ENCODE results near the gene CFTR. TPM values are rescaled to one million over a fixed set of nuclear protein-coding genes. Genes with fewer than 3 reads are reported as not detected.

The CFTR gene
- total and polyA plus RNA-seq, 4 donors: 0.10 to 3.1 (median 0.30) TPM

- Histone ChIP-seq H3K9me3 (ENCODE audit: control insufficient read depth, low read length) (no peaks in the 10 kb centered on the region), H3K27me3 (ENCODE audit: control insufficient read depth in 1 of 2, insufficient read depth in 2 of 2, low read length in 1 of 2) (no peaks in the 10 kb centered on the region), H3K27ac (ENCODE audit: low read depth in 1 of 2, low read length in 2 of 2) (no peak overlapping the region), H3K36me3 (ENCODE audit: control insufficient read depth in 1 of 2, insufficient read depth in 2 of 2, low read length in 1 of 2) (no peaks in the 10 kb centered on the region), H3K4me1 (ENCODE audit: control insufficient read depth in 1 of 2, insufficient read depth in 2 of 2, low read length in 2 of 2) (no peaks in the 10 kb centered on the region), H3K4me3 (ENCODE audit: low read length in 2 of 2) (no peak overlapping the region)
- ATAC-seq (ENCODE audit: low FRiP score) (no peak), DNase-seq (no peak)
- intact Hi-C loops (cut with DNase I): no loop called here
These were observed 125.9 kb downstream of the CFTR start for GRCh38 chr7:117605712-117606111.

DNA sequence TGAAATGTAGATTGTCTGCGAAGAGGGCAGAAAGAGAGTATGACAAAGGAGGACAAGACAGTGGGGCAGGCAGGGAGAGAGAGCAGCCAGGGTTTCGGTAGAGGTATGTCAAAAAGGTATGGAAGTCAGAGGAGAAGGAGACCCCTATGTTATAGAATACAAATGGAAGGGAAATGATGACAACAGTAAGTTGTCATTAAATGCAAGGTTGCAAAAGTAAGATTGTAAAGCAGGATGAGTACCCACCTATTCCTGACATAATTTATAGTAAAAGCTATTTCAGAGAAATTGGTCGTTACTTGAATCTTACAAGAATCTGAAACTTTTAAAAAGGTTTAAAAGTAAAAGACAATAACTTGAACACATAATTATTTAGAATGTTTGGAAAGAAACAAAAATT lies 126.3 kb downstream of the CFTR start:
- DNase-seq: no peak
- no peak for ATAC-seq (ENCODE audit: low FRiP score)
- no peaks in the 10 kb centered on the region for H3K9me3 ChIP-seq (ENCODE audit: control insufficient read depth, low read length)
- no peak overlapping the region for H3K4me3 ChIP-seq (ENCODE audit: low read length in 2 of 2)
- no peaks in the 10 kb centered on the region for H3K36me3 ChIP-seq (ENCODE audit: control insufficient read depth in 1 of 2, insufficient read depth in 2 of 2, low read length in 1 of 2)
- intact Hi-C loops (cut with DNase I): no loop called here
- 90 to 91% methylated on average over 3 of the region's 3 CpGs for WGBS, 2 donors
- H3K4me1 ChIP-seq (ENCODE audit: control insufficient read depth in 1 of 2, insufficient read depth in 2 of 2, low read length in 2 of 2): no peaks in the 10 kb centered on the region
- no peaks in the 10 kb centered on the region for H3K27me3 ChIP-seq (ENCODE audit: control insufficient read depth in 1 of 2, insufficient read depth in 2 of 2, low read length in 1 of 2)
- H3K27ac ChIP-seq (ENCODE audit: low read depth in 1 of 2, low read length in 2 of 2): no peak overlapping the region

DNA sequence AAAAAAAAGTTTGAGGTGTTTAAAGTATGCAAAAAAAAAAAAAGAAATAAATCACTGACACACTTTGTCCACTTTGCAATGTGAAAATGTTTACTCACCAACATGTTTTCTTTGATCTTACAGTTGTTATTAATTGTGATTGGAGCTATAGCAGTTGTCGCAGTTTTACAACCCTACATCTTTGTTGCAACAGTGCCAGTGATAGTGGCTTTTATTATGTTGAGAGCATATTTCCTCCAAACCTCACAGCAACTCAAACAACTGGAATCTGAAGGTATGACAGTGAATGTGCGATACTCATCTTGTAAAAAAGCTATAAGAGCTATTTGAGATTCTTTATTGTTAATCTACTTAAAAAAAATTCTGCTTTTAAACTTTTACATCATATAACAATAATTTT lies 130.6 kb downstream of the CFTR start:
- ATAC-seq (ENCODE audit: low FRiP score) (no peak), DNase-seq (no peak)
- Histone ChIP-seq H3K27ac (ENCODE audit: low read depth in 1 of 2, low read length in 2 of 2) (no peak overlapping the region), H3K9me3 (ENCODE audit: control insufficient read depth, low read length) (no peaks in the 10 kb centered on the region), H3K4me3 (ENCODE audit: low read length in 2 of 2) (no peak overlapping the region), H3K27me3 (ENCODE audit: control insufficient read depth in 1 of 2, insufficient read depth in 2 of 2, low read length in 1 of 2) (no peaks in the 10 kb centered on the region), H3K4me1 (ENCODE audit: control insufficient read depth in 1 of 2, insufficient read depth in 2 of 2, low read length in 2 of 2) (no peaks in the 10 kb centered on the region), H3K36me3 (ENCODE audit: control insufficient read depth in 1 of 2, insufficient read depth in 2 of 2, low read length in 1 of 2) (no peaks in the 10 kb centered on the region)
- WGBS, 2 donors: 90 to 91% methylated on average over 2 of the region's 2 CpGs
- intact Hi-C loops (cut with DNase I): no loop called here

DNA sequence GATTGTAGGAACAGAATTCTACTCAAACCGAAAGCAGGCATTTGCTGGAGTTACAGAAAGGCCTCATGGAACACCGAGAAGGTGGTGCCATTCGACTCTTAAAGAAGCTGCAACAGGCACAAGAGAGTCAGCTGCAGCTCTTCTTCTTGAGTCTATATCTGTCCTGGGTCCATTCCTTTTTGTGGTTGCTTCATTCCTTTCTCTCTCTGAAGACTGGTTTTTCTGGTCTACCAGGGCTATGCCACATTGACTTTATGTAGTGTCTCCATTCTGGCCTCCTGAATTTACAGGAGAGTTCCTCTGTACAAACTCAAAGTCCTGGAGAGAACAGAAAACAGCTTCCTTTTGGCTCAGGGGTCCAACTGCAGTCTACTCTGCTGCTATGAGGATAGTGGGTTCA lies 132.8 kb downstream of the CFTR start:
- no peak for ATAC-seq (ENCODE audit: low FRiP score)
- 85 to 87% methylated on average over 3 of the region's 3 CpGs for WGBS, 2 donors

DNA sequence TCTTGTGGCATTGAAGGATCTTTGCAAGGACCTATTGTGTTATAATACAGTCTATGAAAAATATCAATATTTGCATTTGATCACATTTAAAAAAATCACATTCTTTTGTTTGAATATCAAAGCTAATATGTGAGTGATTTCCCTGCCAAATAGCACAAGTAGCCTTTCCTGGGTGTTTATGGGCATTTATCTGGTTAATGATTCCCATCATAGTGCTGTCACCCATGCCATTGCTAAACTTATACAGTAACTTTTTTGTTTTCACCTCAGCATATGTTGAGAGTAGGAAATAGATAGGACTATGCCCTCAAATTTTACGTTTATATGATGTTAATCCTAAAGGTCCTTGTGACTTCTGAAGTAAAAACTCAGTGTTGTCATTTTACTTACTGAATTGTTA lies 136.9 kb downstream of the CFTR start:
- ATAC-seq (ENCODE audit: low FRiP score) (no peak), DNase-seq (no peak)
- WGBS, 2 donors: 44 to 53% methylated on average over 1 of the region's 1 CpG
- Histone ChIP-seq H3K4me3 (ENCODE audit: low read length in 2 of 2) (no peak overlapping the region), H3K27ac (ENCODE audit: low read depth in 1 of 2, low read length in 2 of 2) (no peak overlapping the region), H3K4me1 (ENCODE audit: control insufficient read depth in 1 of 2, insufficient read depth in 2 of 2, low read length in 2 of 2) (no peaks in the 10 kb centered on the region), H3K9me3 (ENCODE audit: control insufficient read depth, low read length) (no peaks in the 10 kb centered on the region), H3K36me3 (ENCODE audit: control insufficient read depth in 1 of 2, insufficient read depth in 2 of 2, low read length in 1 of 2) (no peaks in the 10 kb centered on the region), H3K27me3 (ENCODE audit: control insufficient read depth in 1 of 2, insufficient read depth in 2 of 2, low read length in 1 of 2) (no peaks in the 10 kb centered on the region)
- intact Hi-C loops (cut with DNase I): no loop called here

More for the DNA sequence above, 132.8 kb downstream of the CFTR start:
- Histone ChIP-seq H3K4me1 (ENCODE audit: control insufficient read depth in 1 of 2, insufficient read depth in 2 of 2, low read length in 2 of 2) (no peaks in the 10 kb centered on the region), H3K4me3 (ENCODE audit: low read length in 2 of 2) (no peak overlapping the region), H3K27ac (ENCODE audit: low read depth in 1 of 2, low read length in 2 of 2) (no peak overlapping the region), H3K27me3 (ENCODE audit: control insufficient read depth in 1 of 2, insufficient read depth in 2 of 2, low read length in 1 of 2) (no peaks in the 10 kb centered on the region), H3K36me3 (ENCODE audit: control insufficient read depth in 1 of 2, insufficient read depth in 2 of 2, low read length in 1 of 2) (no peaks in the 10 kb centered on the region), H3K9me3 (ENCODE audit: control insufficient read depth, low read length) (no peaks in the 10 kb centered on the region)
- DNase-seq: no peak
- intact Hi-C loops (cut with DNase I): no loop called here

- ATAC-seq (ENCODE audit: low FRiP score): no peak
- DNase-seq: no peak
- no peak overlapping the region for H3K27ac ChIP-seq (ENCODE audit: low read depth in 1 of 2, low read length in 2 of 2)
- H3K27me3 ChIP-seq (ENCODE audit: control insufficient read depth in 1 of 2, insufficient read depth in 2 of 2, low read length in 1 of 2): no peaks in the 10 kb centered on the region
- no peaks in the 10 kb centered on the region for H3K9me3 ChIP-seq (ENCODE audit: control insufficient read depth, low read length)
- no peak overlapping the region for H3K4me3 ChIP-seq (ENCODE audit: low read length in 2 of 2)
- no peaks in the 10 kb centered on the region for H3K4me1 ChIP-seq (ENCODE audit: control insufficient read depth in 1 of 2, insufficient read depth in 2 of 2, low read length in 2 of 2)
- H3K36me3 ChIP-seq (ENCODE audit: control insufficient read depth in 1 of 2, insufficient read depth in 2 of 2, low read length in 1 of 2): no peaks in the 10 kb centered on the region
- intact Hi-C loops (cut with DNase I): no loop called here
These were observed 139.9 kb downstream of the CFTR start for GRCh38 chr7:117619681-117620080.

- ATAC-seq (ENCODE audit: low FRiP score) (no peak), DNase-seq (no peak)
- Histone ChIP-seq H3K36me3 (ENCODE audit: control insufficient read depth in 1 of 2, insufficient read depth in 2 of 2, low read length in 1 of 2) (no peaks in the 10 kb centered on the region), H3K4me1 (ENCODE audit: control insufficient read depth in 1 of 2, insufficient read depth in 2 of 2, low read length in 2 of 2) (no peaks in the 10 kb centered on the region), H3K4me3 (ENCODE audit: low read length in 2 of 2) (no peak overlapping the region), H3K9me3 (ENCODE audit: control insufficient read depth, low read length) (no peaks in the 10 kb centered on the region), H3K27me3 (ENCODE audit: control insufficient read depth in 1 of 2, insufficient read depth in 2 of 2, low read length in 1 of 2) (no peaks in the 10 kb centered on the region), H3K27ac (ENCODE audit: low read depth in 1 of 2, low read length in 2 of 2) (no peak overlapping the region)
- 58 to 76% methylated on average over 2 of the region's 2 CpGs for WGBS, 2 donors
- intact Hi-C loops (cut with DNase I): no loop called here
These were observed 141.3 kb downstream of the CFTR start for GRCh38 chr7:117621075-117621618.

DNA sequence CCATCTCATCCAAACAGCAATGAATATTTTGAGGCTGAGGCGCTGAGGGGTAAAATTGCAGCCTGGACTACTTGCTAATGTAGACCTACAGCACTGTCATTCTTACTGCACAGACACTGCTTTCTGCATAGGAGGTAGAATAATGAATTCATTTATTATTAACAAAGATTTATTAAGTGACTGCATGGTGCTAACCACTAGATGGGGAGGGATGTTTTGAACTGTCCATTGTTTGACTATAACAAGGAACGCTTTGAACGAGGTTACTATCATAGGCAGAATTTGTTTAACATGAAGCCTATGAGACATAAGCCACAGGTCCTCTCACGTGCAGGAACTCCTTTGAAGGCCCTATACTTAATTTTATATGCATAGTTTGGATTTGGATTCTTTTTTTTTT lies 143.8 kb downstream of the CFTR start:
- H3K4me1 ChIP-seq (ENCODE audit: control insufficient read depth in 1 of 2, insufficient read depth in 2 of 2, low read length in 2 of 2): no peaks in the 10 kb centered on the region
- H3K27ac ChIP-seq (ENCODE audit: low read depth in 1 of 2, low read length in 2 of 2): no peak overlapping the region
- H3K9me3 ChIP-seq (ENCODE audit: control insufficient read depth, low read length): no peaks in the 10 kb centered on the region
- WGBS, 2 donors: 80% methylated on average over 4 of the region's 4 CpGs
- ATAC-seq (ENCODE audit: low FRiP score): no peak
- no peaks in the 10 kb centered on the region for H3K36me3 ChIP-seq (ENCODE audit: control insufficient read depth in 1 of 2, insufficient read depth in 2 of 2, low read length in 1 of 2)
- DNase-seq: no peak
- no peak overlapping the region for H3K4me3 ChIP-seq (ENCODE audit: low read length in 2 of 2)
- intact Hi-C loops (cut with DNase I): no loop called here
- no peaks in the 10 kb centered on the region for H3K27me3 ChIP-seq (ENCODE audit: control insufficient read depth in 1 of 2, insufficient read depth in 2 of 2, low read length in 1 of 2)

GRCh38 chr7:117630501-117630900 lies 150.7 kb downstream of the CFTR start:
- H3K4me3 ChIP-seq (ENCODE audit: low read length in 2 of 2): no peak overlapping the region
- H3K9me3 ChIP-seq (ENCODE audit: control insufficient read depth, low read length): no peaks in the 10 kb centered on the region
- no peak overlapping the region for H3K27ac ChIP-seq (ENCODE audit: low read depth in 1 of 2, low read length in 2 of 2)
- 73 to 74% methylated on average over 4 of the region's 4 CpGs for WGBS, 2 donors
- no peaks in the 10 kb centered on the region for H3K27me3 ChIP-seq (ENCODE audit: control insufficient read depth in 1 of 2, insufficient read depth in 2 of 2, low read length in 1 of 2)
- DNase-seq: no peak
- intact Hi-C loops (cut with DNase I): no loop called here
- no peak for ATAC-seq (ENCODE audit: low FRiP score)
- no peaks in the 10 kb centered on the region for H3K36me3 ChIP-seq (ENCODE audit: control insufficient read depth in 1 of 2, insufficient read depth in 2 of 2, low read length in 1 of 2)
- H3K4me1 ChIP-seq (ENCODE audit: control insufficient read depth in 1 of 2, insufficient read depth in 2 of 2, low read length in 2 of 2): no peaks in the 10 kb centered on the region
